ENCODE data around the gene PSTPIP1. TPM values are rescaled to one million over a fixed set of nuclear protein-coding genes. Genes with fewer than 3 reads are reported as not detected.
A peak's percentile ranks its signal among the peaks of the same experiment; 100 is the strongest.

The PSTPIP1 gene
- total and polyA plus RNA-seq, 2 of the 4 experiments (the other 2 are of a cell fraction), result 0.36 to 1.1 TPM

- 94% methylated on average over 2 of the region's 12 CpGs; no CpG with 5 or more reads in 1 of the 2 experiments for WGBS, 2 experiments (ENCODE audit: extremely low coverage in 2 of 2, insufficient read length in 1 of 2)
- peak overlapping the region; percentile 40 for H2AFZ ChIP-seq (replicated peaks; ENCODE audit: low read length, poor library complexity)
- BruUV-seq (replicated peaks), result no TSS peak
Observed at GRCh38 chr15:77027111-77027696, 32.3 kb downstream of the PSTPIP1 start.

More at GRCh38 chr15:77027111-77027696, 32.3 kb downstream of the PSTPIP1 start:
- intact Hi-C loops (cut with micrococcal nuclease) (no loop called here), dilution Hi-C loops (cut with HindIII; ENCODE audit: low sequenced_read_pairs, unreplicated experiment) (no loop called here), in situ Hi-C loops (cut with MboI; ENCODE audit: low sequenced_read_pairs) (loop anchor here (10.0 kb wide), 1 partner anchor 518 kb away; no protein-coding TSS in a partner anchor)
- H3K27ac ChIP-seq (ENCODE audit: insufficient read depth, low read length), result no peak overlapping the region
- H2AK9ac ChIP-seq (replicated peaks; ENCODE audit: low read depth, low read length, poor library complexity), result no peak overlapping the region
- H3K4me1 ChIP-seq (ENCODE audit: control insufficient read depth, insufficient read depth, low read length), result peaks cover 3% of the 10 kb centered on the region
- H3K9me1 ChIP-seq (ENCODE audit: insufficient read depth, low read length), result peaks cover 4% of the 10 kb centered on the region
- H4K20me1 ChIP-seq (ENCODE audit: insufficient read depth, low read length), result no peaks in the 10 kb centered on the region
- ATAC-seq (ENCODE audit: low read depth) (no peak), DNase-seq (no peak)
- no peak overlapping the region for H3K4me2 ChIP-seq (ENCODE audit: low read depth, low read length)
- no peaks in the 10 kb centered on the region; the same call in 1 of the 2 replicates for H3K27me3 ChIP-seq (ENCODE audit: control insufficient read depth, insufficient read depth, low read length)
- H2BK15ac ChIP-seq (ENCODE audit: low read depth, low read length), result no peak overlapping the region
- H2AK5ac ChIP-seq (ENCODE audit: low read depth, low read length), result no peak overlapping the region
- no peak overlapping the region for H2BK120ac ChIP-seq (ENCODE audit: low read depth, low read length)
- CTCF ChIA-PET, result interaction anchor here (0.6 kb wide), 1 partner anchor 29 kb away, joined by 3 read pairs; no protein-coding TSS in a partner anchor
- no peak overlapping the region for H3K18ac ChIP-seq (ENCODE audit: low read depth, low read length)
- no peak overlapping the region for H3K56ac ChIP-seq (ENCODE audit: extremely low read depth, insufficient read depth, low read length)
- no peak for TF ChIP-seq SMC3 (IDR thresholded peaks at IDR 0.05; ENCODE audit: low read depth, low read length)
- no peaks in the 10 kb centered on the region for H3K36me3 ChIP-seq (ENCODE audit: control insufficient read depth, insufficient read depth, low read length)
- H2BK20ac ChIP-seq (ENCODE audit: low read depth, low read length), result no peak overlapping the region
- H3K9me3 ChIP-seq (ENCODE audit: control insufficient read depth, insufficient read depth, low read length), result no peaks in the 10 kb centered on the region
- H4K91ac ChIP-seq (ENCODE audit: insufficient read depth, low read depth, low read length), result no peak overlapping the region
- no peak overlapping the region for H4K5ac ChIP-seq (ENCODE audit: low read depth, low read length)
- H3K4me3 ChIP-seq (ENCODE audit: insufficient read depth, low read depth, low read length), result no peak overlapping the region
- no peak overlapping the region for H3K23ac ChIP-seq (ENCODE audit: low read depth, low read length)
- H3K9ac ChIP-seq (ENCODE audit: low read depth, low read length), result no peak overlapping the region
- H3K79me1 ChIP-seq (ENCODE audit: low read depth in 1 of 2, low read length in 2 of 2), result no peaks in the 10 kb centered on the region
- no peak overlapping the region for H4K8ac ChIP-seq (ENCODE audit: low read depth in 2 of 2, low read length in 2 of 2)
- POLR2A ChIA-PET (ENCODE audit: unreplicated experiment), result no interaction called here
- H2BK5ac ChIP-seq (ENCODE audit: low read depth, low read length, poor library complexity, severe bottlenecking), result no peak overlapping the region
- no peak overlapping the region for H3K4ac ChIP-seq (ENCODE audit: low read depth, low read length)
- no peak overlapping the region for H3K14ac ChIP-seq (replicated peaks; ENCODE audit: low read depth, low read length)
